HG03060 (cell line): ENCODE measurements around the gene GABARAP.
"Not testable (repeated sequence)": the region's sequence is repeated elsewhere in the genome, so short reads cannot be mapped to it uniquely, and the experiment has no call there.

Source experiments
- ATAC-seq: cut with Tn5 transposase; IDR thresholded peaks from one replicate; pipeline ENCODE4 v1.9.1; 2021; ENCODE audit warnings: low read depth, moderate number of reproducible peaks; ENCODE audit not compliant: unreplicated experiment

GABARAP gene

GRCh38 chr17:7261379-7262191 lies 19.3 kb upstream of the GABARAP start:
- ATAC-seq, result no peak

GRCh38 chr17:7260651-7261378 lies 18.6 kb upstream of the GABARAP start:
- no peak for ATAC-seq

GRCh38 chr17:7260151-7260550 lies 17.9 kb upstream of the GABARAP start:
- no peak for ATAC-seq

GRCh38 chr17:7259555-7259889 lies 17.3 kb upstream of the GABARAP start:
- ATAC-seq, result no peak

GRCh38 chr17:7258731-7259554 lies 16.7 kb upstream of the GABARAP start:
- no peak for ATAC-seq

- no peak for ATAC-seq
These were observed 14.7 kb upstream of the GABARAP start for GRCh38 chr17:7256766-7257456.

- ATAC-seq, result no peak
These were observed 12.3 kb upstream of the GABARAP start for GRCh38 chr17:7254511-7254910.

- ATAC-seq, result no peak
These were observed 10.8 kb upstream of the GABARAP start for GRCh38 chr17:7253082-7253481.

- peak; percentile 39 for ATAC-seq
These were observed 10.2 kb upstream of the GABARAP start, which contains the start of gene ELP5 for GRCh38 chr17:7252176-7253043. Gene ELP5 (plus strand): TSS chr17:7252215. CDS start chr17:7252551, 336 bp downstream.

GRCh38 chr17:7251661-7252175 lies 9.5 kb upstream of the GABARAP start, which contains the start of gene CTDNEP1:
Gene CTDNEP1 (minus strand): TSS chr17:7251734. CDS start chr17:7251296, 438 bp downstream.
- peak; percentile 77 for ATAC-seq

- ATAC-seq, result no peak
These were observed 8.7 kb upstream of the GABARAP start for GRCh38 chr17:7250695-7251627.

- no peak for ATAC-seq
These were observed 7.6 kb upstream of the GABARAP start for GRCh38 chr17:7249830-7250229.

GRCh38 chr17:7249214-7249613 lies 7.0 kb upstream of the GABARAP start:
- ATAC-seq, result no peak

- no peak for ATAC-seq
These were observed 6.5 kb upstream of the GABARAP start for GRCh38 chr17:7248796-7249195.

- ATAC-seq, result no peak
These were observed 4.5 kb upstream of the GABARAP start for GRCh38 chr17:7246779-7247178.

GRCh38 chr17:7243838-7244237 lies 1.6 kb upstream of the GABARAP start:
- not testable (repeated sequence) for ATAC-seq

- ATAC-seq, result no peak
These were observed 1.1 kb upstream of the GABARAP start for GRCh38 chr17:7243453-7243729.

- peak; percentile 42 for ATAC-seq
These were observed 636 bp upstream of the GABARAP start for GRCh38 chr17:7242717-7243452.
